Panc1 (cell line): Measurements from ENCODE around the gene DIAPH3. TPM values are rescaled to one million over a fixed set of nuclear protein-coding genes. Genes with fewer than 3 reads are reported as not detected.

Experiments used
- ATAC-seq: fragments of 200-7000 bp; cut with Tn5 transposase; 2 replicates; pipeline ENCODE4 v1.9.1; 2020; ENCODE audit warnings: mild to moderate bottlenecking, moderate library complexity
- BruUV-seq: library from RNA; stranded (reverse); fragments of 400-500 nt; replicated peaks from 2 replicates; lab custom pipeline; 2021; lab: Mats Ljungman, UMichigan
- CTCF ChIA-PET: fragments of 300-600 bp; sonication (Branson Sonifier 250); formaldehyde crosslinking; loops from one replicate; lab custom pipeline; 2022; ENCODE audit warnings: antibody characterized with exemption; lab: Charles Lee
- POLR2A ChIA-PET: fragments of 300-600 bp; sonication (Branson Sonifier 250); formaldehyde crosslinking; loops from one replicate; lab custom pipeline; 2022; ENCODE audit warnings: antibody characterized with exemption; lab: Charles Lee
- DNase-seq: peaks from one replicate; pipeline ENCODE4 v3.0.0-alpha.2; 2010; ENCODE audit warnings: low read depth, low spot score
- H3K27ac ChIP-seq: 2 replicates; pipeline ENCODE4 v1.5.1; 2011; ENCODE audit warnings: mild to moderate bottlenecking, low read length, inconsistent platforms
- H3K27me3 ChIP-seq: fragments of 200-500 bp; sonication (Bioruptor generic); 2 replicates; pipeline ENCODE4 v1.6.0; 2014; ENCODE audit warnings: low read length, inconsistent platforms; ENCODE audit not compliant: control insufficient read depth, insufficient read depth
- H3K36me3 ChIP-seq: fragments of 200-500 bp; sonication (Bioruptor generic); 2 replicates; pipeline ENCODE4 v1.5.1; 2014; ENCODE audit warnings: inconsistent platforms, mild to moderate bottlenecking, low read length, moderate library complexity; ENCODE audit not compliant: control insufficient read depth, insufficient read depth
- H3K4me1 ChIP-seq: 2 replicates; pipeline ENCODE4 v1.5.1; 2011; ENCODE audit warnings: inconsistent platforms, mild to moderate bottlenecking, low read length, moderate library complexity; ENCODE audit not compliant: control insufficient read depth, insufficient read depth
- H3K4me3 ChIP-seq, 2 experiments: 2 replicates each; pipeline ENCODE4 v1.5.1; 2011 to 2012; ENCODE audit warnings: low read depth in 2 of 2, low read length in 2 of 2, mild to moderate bottlenecking in 2 of 2, inconsistent platforms in 1 of 2, moderate library complexity in 1 of 2
- H3K9me3 ChIP-seq: fragments of 200-500 bp; sonication (Bioruptor generic); 2 replicates; pipeline ENCODE4 v1.5.1; 2014; ENCODE audit warnings: low read depth, mild to moderate bottlenecking, inconsistent platforms, low read length, moderate library complexity; ENCODE audit not compliant: control insufficient read depth, insufficient read depth
- POLR2AphosphoS5 ChIP-seq: IDR thresholded peaks from 2 replicates; pipeline ENCODE4 v1.6.1; 2012; ENCODE audit warnings: mild to moderate bottlenecking, low read depth, low read length, moderate library complexity
- SIN3A ChIP-seq: IDR thresholded peaks from 2 replicates; pipeline ENCODE4 v1.6.1; 2012; ENCODE audit warnings: low read depth, mild to moderate bottlenecking, low read length, moderate library complexity, borderline replicate concordance; ENCODE audit not compliant: insufficient read depth
- TCF7L2 ChIP-seq: IDR thresholded peaks from 2 replicates; pipeline ENCODE4 v1.6.1; 2011; ENCODE audit warnings: mild to moderate bottlenecking, low read depth, low read length, inconsistent platforms
- in situ Hi-C: cut with HindIII; loops from 2 replicates; pipeline ENCODE4 v1.10.0; 2016; ENCODE audit warnings: low sequenced_read_pairs, low pct_unique_long_range_greater_than_20kb
- intact Hi-C: fragments of 100-400 bp; cut with micrococcal nuclease; formaldehyde crosslinking; loops from one replicate; pipeline ENCODE4 v1.10.0; 2022; ENCODE audit not compliant: unreplicated experiment
- total RNA-seq: library from RNA; stranded (reverse); gene quantifications from one replicate; pipeline ENCODE4 v1.2.1, GENCODE V29; 2021; ENCODE audit not compliant: unreplicated experiment
- TF ChIP-seq, protein P1 (sequence below), 2 experiments: IDR thresholded peaks; 2 replicates each; pipeline ENCODE4 v1.6.1; 2011 to 2012; ENCODE audit warnings: low read depth in 2 of 2, control low read depth in 1 of 2, low read length in 1 of 2, mild to moderate bottlenecking in 1 of 2, moderate library complexity in 1 of 2; ENCODE audit not compliant: insufficient read depth in 1 of 2
- TF ChIP-seq, protein P2 (sequence below): fragments of 450-650 bp; IDR thresholded peaks from 2 replicates; pipeline ENCODE4 v1.5.1; 2017; ENCODE audit warnings: mild to moderate bottlenecking

Gene DIAPH3
- total RNA-seq, 1 experiment from 2014 or later: 15.4 TPM

DNA sequence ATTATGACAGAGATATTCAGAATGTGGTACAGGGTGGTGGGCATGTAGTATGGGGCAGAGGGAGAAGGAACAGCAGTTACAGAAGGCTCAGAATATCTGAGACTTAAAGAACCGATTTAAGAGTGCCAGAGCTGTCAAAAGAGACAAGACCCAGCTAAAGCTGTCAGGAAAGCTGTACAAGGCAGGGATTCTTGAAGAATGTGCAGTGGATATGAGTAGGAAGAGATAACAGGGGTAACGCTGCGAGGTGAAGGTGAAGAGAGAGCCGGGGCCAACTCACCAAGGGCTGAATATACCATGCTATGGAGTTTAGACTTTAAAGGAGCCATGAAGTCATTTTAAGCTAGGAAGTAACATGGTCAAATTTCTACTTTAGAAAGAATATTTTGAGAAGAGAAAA lies 381.0 kb downstream of the DIAPH3 start:
- ATAC-seq: no peak
- no peak overlapping the region for H3K4me3 ChIP-seq
- intact Hi-C loops (no loop called here), in situ Hi-C loops (no loop called here)
- no peak for DNase-seq
- CTCF ChIA-PET: no interaction called here
- POLR2A ChIA-PET: no interaction called here
- TF ChIP-seq, protein P1, sequence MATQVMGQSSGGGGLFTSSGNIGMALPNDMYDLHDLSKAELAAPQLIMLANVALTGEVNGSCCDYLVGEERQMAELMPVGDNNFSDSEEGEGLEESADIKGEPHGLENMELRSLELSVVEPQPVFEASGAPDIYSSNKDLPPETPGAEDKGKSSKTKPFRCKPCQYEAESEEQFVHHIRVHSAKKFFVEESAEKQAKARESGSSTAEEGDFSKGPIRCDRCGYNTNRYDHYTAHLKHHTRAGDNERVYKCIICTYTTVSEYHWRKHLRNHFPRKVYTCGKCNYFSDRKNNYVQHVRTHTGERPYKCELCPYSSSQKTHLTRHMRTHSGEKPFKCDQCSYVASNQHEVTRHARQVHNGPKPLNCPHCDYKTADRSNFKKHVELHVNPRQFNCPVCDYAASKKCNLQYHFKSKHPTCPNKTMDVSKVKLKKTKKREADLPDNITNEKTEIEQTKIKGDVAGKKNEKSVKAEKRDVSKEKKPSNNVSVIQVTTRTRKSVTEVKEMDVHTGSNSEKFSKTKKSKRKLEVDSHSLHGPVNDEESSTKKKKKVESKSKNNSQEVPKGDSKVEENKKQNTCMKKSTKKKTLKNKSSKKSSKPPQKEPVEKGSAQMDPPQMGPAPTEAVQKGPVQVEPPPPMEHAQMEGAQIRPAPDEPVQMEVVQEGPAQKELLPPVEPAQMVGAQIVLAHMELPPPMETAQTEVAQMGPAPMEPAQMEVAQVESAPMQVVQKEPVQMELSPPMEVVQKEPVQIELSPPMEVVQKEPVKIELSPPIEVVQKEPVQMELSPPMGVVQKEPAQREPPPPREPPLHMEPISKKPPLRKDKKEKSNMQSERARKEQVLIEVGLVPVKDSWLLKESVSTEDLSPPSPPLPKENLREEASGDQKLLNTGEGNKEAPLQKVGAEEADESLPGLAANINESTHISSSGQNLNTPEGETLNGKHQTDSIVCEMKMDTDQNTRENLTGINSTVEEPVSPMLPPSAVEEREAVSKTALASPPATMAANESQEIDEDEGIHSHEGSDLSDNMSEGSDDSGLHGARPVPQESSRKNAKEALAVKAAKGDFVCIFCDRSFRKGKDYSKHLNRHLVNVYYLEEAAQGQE (IDR thresholded peaks at IDR 0.05; ENCODE audit: insufficient read depth in 1 of 2, low read depth in 2 of 2, low read length in 1 of 2): no peak
- TF ChIP-seq TCF7L2 (no peak), SIN3A (no peak), POLR2AphosphoS5 (no peak)
- TF ChIP-seq, protein P2, sequence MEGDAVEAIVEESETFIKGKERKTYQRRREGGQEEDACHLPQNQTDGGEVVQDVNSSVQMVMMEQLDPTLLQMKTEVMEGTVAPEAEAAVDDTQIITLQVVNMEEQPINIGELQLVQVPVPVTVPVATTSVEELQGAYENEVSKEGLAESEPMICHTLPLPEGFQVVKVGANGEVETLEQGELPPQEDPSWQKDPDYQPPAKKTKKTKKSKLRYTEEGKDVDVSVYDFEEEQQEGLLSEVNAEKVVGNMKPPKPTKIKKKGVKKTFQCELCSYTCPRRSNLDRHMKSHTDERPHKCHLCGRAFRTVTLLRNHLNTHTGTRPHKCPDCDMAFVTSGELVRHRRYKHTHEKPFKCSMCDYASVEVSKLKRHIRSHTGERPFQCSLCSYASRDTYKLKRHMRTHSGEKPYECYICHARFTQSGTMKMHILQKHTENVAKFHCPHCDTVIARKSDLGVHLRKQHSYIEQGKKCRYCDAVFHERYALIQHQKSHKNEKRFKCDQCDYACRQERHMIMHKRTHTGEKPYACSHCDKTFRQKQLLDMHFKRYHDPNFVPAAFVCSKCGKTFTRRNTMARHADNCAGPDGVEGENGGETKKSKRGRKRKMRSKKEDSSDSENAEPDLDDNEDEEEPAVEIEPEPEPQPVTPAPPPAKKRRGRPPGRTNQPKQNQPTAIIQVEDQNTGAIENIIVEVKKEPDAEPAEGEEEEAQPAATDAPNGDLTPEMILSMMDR: no peak
- no peaks in the 10 kb centered on the region for H3K36me3 ChIP-seq
- no peaks in the 10 kb centered on the region for H3K27me3 ChIP-seq
- no peak overlapping the region for H3K27ac ChIP-seq
- H3K9me3 ChIP-seq: no peaks in the 10 kb centered on the region
- no TSS peak for BruUV-seq
- no peaks in the 10 kb centered on the region for H3K4me1 ChIP-seq

DNA sequence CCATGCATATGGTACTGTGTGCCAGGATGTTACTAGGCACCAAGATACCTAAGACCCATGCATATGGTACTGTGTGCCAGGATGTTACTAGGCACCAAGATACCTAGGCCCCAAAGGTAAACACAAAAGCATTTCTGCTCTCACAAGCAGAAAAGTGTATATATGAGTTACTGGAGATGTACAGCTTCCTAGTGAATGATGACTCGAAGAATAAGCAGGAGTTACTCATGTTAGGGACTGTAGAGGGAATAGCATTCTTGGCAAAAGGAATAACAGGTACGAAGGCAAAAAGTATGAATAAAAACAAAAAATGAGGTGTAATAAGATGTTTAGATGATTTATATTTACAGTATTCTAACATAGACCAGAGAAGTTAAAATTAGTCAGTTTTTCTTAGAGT lies 383.7 kb downstream of the DIAPH3 start:
- Histone ChIP-seq H3K27me3 (no peaks in the 10 kb centered on the region), H3K4me1 (no peaks in the 10 kb centered on the region), H3K27ac (no peak overlapping the region), H3K9me3 (no peaks in the 10 kb centered on the region), H3K36me3 (no peaks in the 10 kb centered on the region), H3K4me3 (no peak overlapping the region)
- no TSS peak for BruUV-seq
- intact Hi-C loops: no loop called here
- DNase-seq (no peak), ATAC-seq (no peak)
- POLR2A ChIA-PET: no interaction called here
- CTCF ChIA-PET: no interaction called here
- TF ChIP-seq SIN3A (no peak), TCF7L2 (no peak), POLR2AphosphoS5 (no peak)
- TF ChIP-seq, protein P2: no peak
- TF ChIP-seq, protein P1 (IDR thresholded peaks at IDR 0.05; ENCODE audit: insufficient read depth in 1 of 2, low read depth in 2 of 2, low read length in 1 of 2): no peak
- in situ Hi-C loops: no loop called here
